Colonic mucosa (tissue), 4 donors: ENCODE data around the gene LINC00632. TPM values are rescaled to one million over a fixed set of nuclear protein-coding genes. Genes with fewer than 3 reads are reported as not detected.

Experiments
- DNase-seq: peaks from one replicate; pipeline ENCODE4 v3.0.0-alpha.2; 2020
- H3K27ac ChIP-seq: fragments of 200-600 bp; one replicate; pipeline ENCODE4 v1.8.0; 2021
- H3K27me3 ChIP-seq: fragments of 200-600 bp; one replicate; pipeline ENCODE4 v1.8.0; 2021
- H3K36me3 ChIP-seq: fragments of 200-600 bp; one replicate; pipeline ENCODE4 v1.8.0; 2021
- H3K4me1 ChIP-seq: fragments of 200-600 bp; one replicate; pipeline ENCODE4 v1.8.0; 2021; ENCODE audit warnings: mild to moderate bottlenecking
- H3K4me3 ChIP-seq: fragments of 200-600 bp; one replicate; pipeline ENCODE4 v1.8.0; 2021
- H3K9ac ChIP-seq, 2 donors: one replicate each; pipeline ENCODE4 v1.7.0; 2013; ENCODE audit warnings: control low read depth in 2 of 2, low read depth in 2 of 2, low read length in 2 of 2
- H3K9me3 ChIP-seq: fragments of 200-600 bp; one replicate; pipeline ENCODE4 v1.8.0; 2021
- intact Hi-C: fragments of 100-400 bp; cut with DNase I; formaldehyde crosslinking; loops from one replicate; pipeline ENCODE4 v1.14.1; 2022
- total RNA-seq, 2 donors: library from RNA; stranded (reverse); fragmentation: NEBNext Ultra II Directional in 1 of 2; extraction: Animal tissue kit (Norgen Biotek cat#: 25700) in 1 of 2; gene quantifications; one replicate each; pipeline ENCODE4 v1.2.1, GENCODE V29; 2021
- TF ChIP-seq, protein P1 (sequence below): fragments of 200-600 bp; IDR thresholded peaks from one replicate; pipeline ENCODE4 v1.8.0; 2022; ENCODE audit warnings: antibody characterized with exemption, mild to moderate bottlenecking
- donor health status: healthy.
- donor health status: DM: no; HTN: no; CAD: no.
- donor health status: DM: no; HTN: no; CAD: no.

The LINC00632 gene
- total RNA-seq, 2 donors from 2014 or later, result 12.1 to 27.3 TPM

- no peak overlapping the region for H3K4me3 ChIP-seq
- no peak overlapping the region for H3K27ac ChIP-seq
- no peaks in the 10 kb centered on the region for H3K27me3 ChIP-seq
- intact Hi-C loops, result no loop called here
- no peaks in the 10 kb centered on the region for H3K36me3 ChIP-seq
- H3K9me3 ChIP-seq, result no peaks in the 10 kb centered on the region
- no peaks in the 10 kb centered on the region for H3K4me1 ChIP-seq
- H3K9ac ChIP-seq, result no peak overlapping the region
- TF ChIP-seq, protein P1, sequence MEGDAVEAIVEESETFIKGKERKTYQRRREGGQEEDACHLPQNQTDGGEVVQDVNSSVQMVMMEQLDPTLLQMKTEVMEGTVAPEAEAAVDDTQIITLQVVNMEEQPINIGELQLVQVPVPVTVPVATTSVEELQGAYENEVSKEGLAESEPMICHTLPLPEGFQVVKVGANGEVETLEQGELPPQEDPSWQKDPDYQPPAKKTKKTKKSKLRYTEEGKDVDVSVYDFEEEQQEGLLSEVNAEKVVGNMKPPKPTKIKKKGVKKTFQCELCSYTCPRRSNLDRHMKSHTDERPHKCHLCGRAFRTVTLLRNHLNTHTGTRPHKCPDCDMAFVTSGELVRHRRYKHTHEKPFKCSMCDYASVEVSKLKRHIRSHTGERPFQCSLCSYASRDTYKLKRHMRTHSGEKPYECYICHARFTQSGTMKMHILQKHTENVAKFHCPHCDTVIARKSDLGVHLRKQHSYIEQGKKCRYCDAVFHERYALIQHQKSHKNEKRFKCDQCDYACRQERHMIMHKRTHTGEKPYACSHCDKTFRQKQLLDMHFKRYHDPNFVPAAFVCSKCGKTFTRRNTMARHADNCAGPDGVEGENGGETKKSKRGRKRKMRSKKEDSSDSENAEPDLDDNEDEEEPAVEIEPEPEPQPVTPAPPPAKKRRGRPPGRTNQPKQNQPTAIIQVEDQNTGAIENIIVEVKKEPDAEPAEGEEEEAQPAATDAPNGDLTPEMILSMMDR, result no peak
- DNase-seq, result no peak
Measured at GRCh38 chrX:140821280-140821679, 111.7 kb downstream of the LINC00632 start.

DNA sequence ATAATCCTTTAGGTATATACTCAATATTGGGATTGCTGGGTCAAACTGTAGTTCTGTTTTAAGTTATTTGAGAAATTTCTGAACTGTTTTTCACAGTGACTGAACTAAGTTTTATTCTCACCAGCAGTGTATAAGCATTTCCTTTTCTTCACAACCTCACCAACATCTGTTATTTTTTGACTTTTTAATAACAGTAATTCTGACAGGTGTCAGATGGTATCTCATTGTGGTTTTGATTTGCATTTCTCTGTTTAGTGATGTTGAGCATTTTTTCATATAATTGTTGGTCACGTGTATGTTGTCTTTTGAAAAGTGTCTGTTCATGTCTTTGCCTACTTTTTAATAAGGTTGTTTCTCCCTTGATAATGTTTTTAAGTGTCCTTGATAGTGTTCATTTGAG lies 112.6 kb downstream of the LINC00632 start:
- no peaks in the 10 kb centered on the region for H3K27me3 ChIP-seq
- no peak overlapping the region for H3K9ac ChIP-seq
- H3K9me3 ChIP-seq, result no peaks in the 10 kb centered on the region
- no peaks in the 10 kb centered on the region for H3K4me1 ChIP-seq
- H3K27ac ChIP-seq, result no peak overlapping the region
- H3K4me3 ChIP-seq, result no peak overlapping the region
- DNase-seq, result no peak
- intact Hi-C loops, result no loop called here
- H3K36me3 ChIP-seq, result no peaks in the 10 kb centered on the region
- TF ChIP-seq, protein P1, result no peak

- no peak overlapping the region for H3K4me3 ChIP-seq
- H3K27me3 ChIP-seq, result no peaks in the 10 kb centered on the region
- H3K9ac ChIP-seq, result no peak overlapping the region
- TF ChIP-seq, protein P1, result no peak
- no peak overlapping the region for H3K27ac ChIP-seq
- H3K9me3 ChIP-seq, result no peaks in the 10 kb centered on the region
- H3K4me1 ChIP-seq, result no peaks in the 10 kb centered on the region
- DNase-seq, result no peak
- intact Hi-C loops, result no loop called here
- no peaks in the 10 kb centered on the region for H3K36me3 ChIP-seq
Measured at GRCh38 chrX:140822861-140823260, 113.3 kb downstream of the LINC00632 start.

DNA sequence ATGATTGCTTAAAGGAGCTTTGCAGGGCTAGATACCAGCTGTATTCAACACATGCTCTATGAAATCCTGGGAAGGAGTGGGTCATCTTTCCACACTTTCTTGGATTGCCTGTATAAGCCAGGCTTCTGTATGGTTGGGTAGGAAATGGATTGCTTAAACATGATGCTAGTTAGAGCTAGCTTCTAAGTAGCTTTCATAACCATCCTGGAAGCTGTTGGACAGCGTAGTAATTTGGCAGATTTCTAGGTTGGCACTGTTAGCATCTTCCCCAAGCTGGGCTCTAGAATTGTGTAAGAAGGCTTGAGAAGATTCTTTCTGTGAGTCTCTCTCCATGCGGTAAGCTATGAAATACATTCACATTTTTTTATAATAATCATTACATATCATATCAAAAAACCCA lies 127.3 kb downstream of the LINC00632 start:
- Histone ChIP-seq H3K27me3 (no peaks in the 10 kb centered on the region), H3K9me3 (no peaks in the 10 kb centered on the region), H3K36me3 (no peaks in the 10 kb centered on the region), H3K4me1 (no peaks in the 10 kb centered on the region), H3K27ac (no peak overlapping the region), H3K9ac (no peak overlapping the region), H3K4me3 (no peak overlapping the region)
- no peak for DNase-seq
- TF ChIP-seq, protein P1, result no peak
- intact Hi-C loops, result no loop called here

Other genes starting within 250 kb of the LINC00632 start
- not detected for gene SOX3, start 204.7 kb upstream of the LINC00632 start, total RNA-seq